Measurements from ENCODE around the gene ZNF580. TPM values are rescaled to one million over a fixed set of nuclear protein-coding genes. Genes with fewer than 3 reads are reported as not detected.

The ZNF580 gene
- total RNA-seq, 6 donors from 2014 or later: 28.1 to 84.1 (median 38.0) TPM

DNA sequence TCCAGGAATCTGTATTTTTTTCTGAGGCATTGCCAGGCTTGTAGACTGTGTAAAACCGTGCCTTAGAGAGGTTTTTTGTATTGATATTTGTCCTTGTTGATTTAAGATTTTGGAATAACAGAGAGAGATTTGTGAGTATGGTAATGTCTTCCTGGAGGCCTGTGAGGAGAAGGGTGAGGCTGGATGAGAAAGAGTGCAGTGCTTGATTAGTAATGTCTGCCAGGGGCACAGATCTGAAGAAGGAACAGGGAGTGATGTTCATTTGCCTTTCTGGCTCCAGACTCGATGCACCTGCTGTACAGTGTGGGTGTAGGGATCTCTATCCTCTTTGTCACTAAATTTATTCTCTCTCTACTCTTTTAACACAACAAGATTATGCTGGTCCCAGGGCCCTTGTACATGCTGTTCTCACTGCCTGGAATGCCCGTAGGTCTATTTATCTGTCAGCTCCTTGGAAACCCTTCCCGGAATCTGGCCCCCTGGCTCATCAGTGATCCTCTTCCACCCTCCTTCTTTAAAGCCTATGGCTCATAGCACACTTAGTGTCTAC lies 45.7 kb upstream of the ZNF580 start:
- no peak for TF ChIP-seq EP300 (IDR thresholded peaks at IDR 0.05)
- no peak for TF ChIP-seq CTCF (IDR thresholded peaks at IDR 0.05)
- no peak for TF ChIP-seq POLR2A (IDR thresholded peaks at IDR 0.05)
- no peak for TF ChIP-seq POLR2AphosphoS5 (IDR thresholded peaks at IDR 0.05)
- ATAC-seq (ENCODE audit: low FRiP score in 2 of 2) (no peak), DNase-seq (no peak)
- 84 to 87% methylated on average over 3 to 4 of the region's 4 CpGs for WGBS, 2 donors
- Histone ChIP-seq H3K4me3 (no peak overlapping the region), H3K36me3 (peaks cover 3 to 46% (median 29%) of the 10 kb centered on the region in 4 donors), H3K4me1 (peaks cover 5 to 8% (median 6%) of the 10 kb centered on the region in 4 donors), H3K9me3 (no peaks in the 10 kb centered on the region), H3K27me3 (no peaks in the 10 kb centered on the region), H3K27ac (no peak overlapping the region)

DNA sequence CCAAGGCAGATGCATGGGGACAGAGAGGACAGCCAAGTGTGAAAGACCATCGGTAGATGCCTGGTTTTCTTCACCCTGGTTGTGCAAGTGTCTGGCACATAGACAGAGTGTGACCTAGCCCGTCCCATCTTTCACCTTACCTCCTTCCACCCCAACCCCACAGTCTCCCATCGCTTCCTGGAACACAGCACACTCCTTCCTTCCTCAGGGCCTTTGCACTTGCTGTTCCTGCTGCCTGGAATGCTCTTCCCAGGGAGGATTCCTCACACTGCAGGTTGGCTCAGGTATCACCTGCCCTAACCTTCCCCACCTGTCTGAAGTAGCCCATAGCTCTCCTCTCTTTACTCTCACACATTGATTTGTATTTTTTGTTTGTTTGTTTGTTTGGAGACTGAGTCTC lies 44.5 kb upstream of the ZNF580 start:
- peaks cover 3 to 46% (median 29%) of the 10 kb centered on the region in 4 donors for H3K36me3 ChIP-seq
- no peak for ATAC-seq (ENCODE audit: low FRiP score in 2 of 2)
- TF ChIP-seq CTCF (IDR thresholded peaks at IDR 0.05) (no peak), POLR2AphosphoS5 (IDR thresholded peaks at IDR 0.05) (no peak), POLR2A (IDR thresholded peaks at IDR 0.05) (no peak), EP300 (IDR thresholded peaks at IDR 0.05) (no peak)

GRCh38 chr19:55597501-55597921 lies 43.3 kb upstream of the ZNF580 start:
- Histone ChIP-seq H3K4me1 (peaks cover 14 to 28% (median 14%) of the 10 kb centered on the region in 4 donors), H3K27ac (no peak overlapping the region), H3K36me3 (peaks cover 0 to 44% (median 24%) of the 10 kb centered on the region in 4 donors), H3K4me3 (no peak overlapping the region), H3K9me3 (no peaks in the 10 kb centered on the region), H3K27me3 (no peaks in the 10 kb centered on the region)
- peak in 1 of 2 donors; percentile 89 for DNase-seq
- no peak for ATAC-seq (ENCODE audit: low FRiP score in 2 of 2)
- TF ChIP-seq POLR2AphosphoS5 (IDR thresholded peaks at IDR 0.05): no peak
- TF ChIP-seq EP300 (IDR thresholded peaks at IDR 0.05): no peak
- no peak for TF ChIP-seq POLR2A (IDR thresholded peaks at IDR 0.05)
- TF ChIP-seq CTCF (IDR thresholded peaks at IDR 0.05): no peak
- WGBS, 2 donors: 97 to 98% methylated on average over 28 to 30 of the region's 30 CpGs

More for the DNA sequence above, 44.5 kb upstream of the ZNF580 start:
- H3K4me1 ChIP-seq: peaks cover 11 to 17% (median 13%) of the 10 kb centered on the region in 4 donors
- no peaks in the 10 kb centered on the region for H3K27me3 ChIP-seq
- H3K27ac ChIP-seq: no peak overlapping the region
- no peak for DNase-seq
- no peaks in the 10 kb centered on the region for H3K9me3 ChIP-seq
- 89 to 93% methylated on average over 3 of the region's 3 CpGs for WGBS, 2 donors
- H3K4me3 ChIP-seq: no peak overlapping the region

DNA sequence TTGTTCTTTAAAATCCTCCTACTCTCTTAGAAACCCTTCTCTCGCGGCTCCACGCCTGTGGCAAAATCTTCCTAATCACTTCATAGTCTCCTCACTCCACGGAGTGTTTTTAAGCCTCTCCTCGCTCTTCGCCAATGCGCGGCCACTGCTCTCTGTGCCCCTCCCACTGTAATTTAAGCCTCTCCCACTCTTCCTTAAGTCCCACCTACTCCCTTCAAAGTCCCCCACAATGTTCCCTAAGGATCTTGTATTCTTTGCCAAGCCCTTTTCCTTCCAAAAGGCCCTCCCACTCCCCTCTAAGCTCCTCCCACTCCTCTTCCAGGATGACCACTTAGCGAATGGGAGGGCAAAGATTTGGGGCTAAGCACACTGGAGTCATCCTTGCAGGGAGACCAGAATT lies 42.8 kb upstream of the ZNF580 start:
- peaks cover 14 to 29% (median 14%) of the 10 kb centered on the region in 4 donors for H3K4me1 ChIP-seq
- H3K27me3 ChIP-seq: no peaks in the 10 kb centered on the region
- no peak for DNase-seq
- peak overlapping the region in 1 of 4 donors; percentile 99 for H3K27ac ChIP-seq
- no peaks in the 10 kb centered on the region for H3K9me3 ChIP-seq
- H3K4me3 ChIP-seq: no peak overlapping the region
- peaks cover 0 to 45% (median 22%) of the 10 kb centered on the region in 4 donors for H3K36me3 ChIP-seq
- TF ChIP-seq EP300 (IDR thresholded peaks at IDR 0.05) (no peak), POLR2AphosphoS5 (IDR thresholded peaks at IDR 0.05) (no peak), POLR2A (IDR thresholded peaks at IDR 0.05) (no peak)
- 83 to 89% methylated on average over 9 of the region's 9 CpGs for WGBS, 2 donors
- ATAC-seq (ENCODE audit: low FRiP score in 2 of 2): no peak

DNA sequence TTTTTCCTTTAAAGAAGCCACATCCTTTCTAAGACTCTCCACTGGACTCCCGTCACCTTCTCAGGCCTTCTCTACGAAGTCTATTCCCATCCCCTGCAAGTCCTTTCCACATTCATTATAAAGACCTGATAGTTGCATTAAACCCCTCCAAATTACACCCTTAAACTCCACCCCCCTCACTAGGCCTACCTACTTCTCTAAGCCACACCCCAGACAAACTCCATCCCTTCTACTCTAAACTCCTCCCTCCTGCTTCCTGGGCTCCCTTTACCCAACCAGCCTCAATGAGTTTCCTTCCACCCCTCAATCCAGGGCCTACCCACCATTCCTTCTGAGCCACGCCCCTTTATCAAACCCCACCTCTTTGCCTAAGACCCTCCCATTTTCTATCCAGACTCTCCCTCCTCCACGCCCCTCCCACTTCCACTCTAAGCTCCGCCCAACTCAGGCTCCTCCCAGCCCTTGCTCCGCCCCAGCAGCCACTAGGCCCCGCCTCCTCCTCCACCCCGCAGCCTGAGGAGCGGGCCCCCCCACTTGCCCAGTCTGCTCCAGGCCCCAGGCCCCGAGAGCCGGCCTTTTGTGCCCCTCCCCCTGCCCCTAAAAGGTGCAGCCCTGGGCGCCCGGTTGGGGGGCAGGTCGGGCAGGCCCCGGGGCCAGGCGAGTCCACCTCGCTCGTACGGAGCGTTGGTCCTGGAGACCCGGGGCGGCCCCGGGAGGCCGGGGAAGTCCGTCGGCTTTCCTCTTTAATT lies 41.9 kb upstream of the ZNF580 start:
- Histone ChIP-seq H3K27ac (peak overlapping the region; percentile 97 to 99 (median 99)), H3K36me3 (peaks cover 0 to 38% (median 20%) of the 10 kb centered on the region in 4 donors), H3K27me3 (no peaks in the 10 kb centered on the region), H3K4me3 (peak overlapping the region; percentile 65 to 89 (median 76)), H3K4me1 (peaks cover 14 to 33% (median 20%) of the 10 kb centered on the region in 4 donors), H3K9me3 (no peaks in the 10 kb centered on the region)
- 8 to 14% methylated on average over 11 to 26 of the region's 26 CpGs for WGBS, 2 donors
- DNase-seq (peak; percentile 95 to 96), ATAC-seq (ENCODE audit: low FRiP score in 2 of 2) (peak; percentile 93 to 96)
- TF ChIP-seq CTCF (IDR thresholded peaks at IDR 0.05): peak in 1 of 6 experiments; percentile 16
- peak in 2 of 4 donors; percentile 50 to 60 for TF ChIP-seq POLR2A (IDR thresholded peaks at IDR 0.05)
- TF ChIP-seq EP300 (IDR thresholded peaks at IDR 0.05): no peak
- peak in 1 of 2 donors; percentile 45 for TF ChIP-seq POLR2AphosphoS5 (IDR thresholded peaks at IDR 0.05)

All from upper lobe of left lung (tissue), 6 donors.